ENCODE measurements around the gene LATS2. TPM values are rescaled to one million over a fixed set of nuclear protein-coding genes. Genes with fewer than 3 reads are reported as not detected.

Gene LATS2
- total RNA-seq, 4 donors from 2014 or later, result 13.2 to 27.6 (median 21.1) TPM

- intact Hi-C loops (cut with DNase I; ENCODE audit: low total_unique reads), result no loop called here
- DNase-seq (ENCODE audit: low spot score in 2 of 2), result no peak
- TF ChIP-seq POLR2A (IDR thresholded peaks at IDR 0.05) (no peak), CTCF (IDR thresholded peaks at IDR 0.05) (no peak)
- no peak overlapping the region for H3K4me3 ChIP-seq (ENCODE audit: low read depth, poor library complexity, severe bottlenecking)
These were observed 10.5 kb upstream of the LATS2 start for GRCh38 chr13:21071924-21072323.

GRCh38 chr13:21071015-21071414 is 9.6 kb upstream of the LATS2 start:
- no peak for DNase-seq (ENCODE audit: low spot score in 2 of 2)
- H3K4me3 ChIP-seq (ENCODE audit: low read depth, poor library complexity, severe bottlenecking), result no peak overlapping the region
- TF ChIP-seq CTCF (IDR thresholded peaks at IDR 0.05), result no peak
- no peak for TF ChIP-seq POLR2A (IDR thresholded peaks at IDR 0.05)
- intact Hi-C loops (cut with DNase I; ENCODE audit: low total_unique reads), result no loop called here
- WGBS, 2 donors, result 46 to 55% methylated on average over 4 of the region's 4 CpGs

DNA sequence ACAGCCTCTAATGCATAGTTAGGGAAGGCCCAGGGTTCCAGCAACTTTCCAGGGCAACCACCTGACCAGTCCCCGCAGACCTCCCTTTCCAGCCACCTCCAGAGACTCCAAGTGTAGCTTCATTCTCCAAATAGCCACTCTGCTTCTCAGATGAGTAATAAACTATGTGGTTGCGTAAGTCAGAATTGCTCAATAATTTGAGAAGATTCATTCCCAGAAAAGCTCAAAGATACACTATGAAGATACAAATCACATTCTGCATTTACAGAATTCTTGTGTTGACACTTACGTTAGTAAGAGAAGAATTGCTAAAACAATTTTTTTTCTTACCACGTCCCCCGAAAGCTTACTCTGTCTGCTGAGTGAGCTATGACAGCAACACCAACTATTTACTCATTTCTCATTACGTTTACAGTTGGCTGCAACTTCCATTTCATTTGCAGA is 8.2 kb upstream of the LATS2 start:
- intact Hi-C loops (cut with DNase I; ENCODE audit: low total_unique reads), result no loop called here
- TF ChIP-seq POLR2A (IDR thresholded peaks at IDR 0.05) (no peak), CTCF (IDR thresholded peaks at IDR 0.05) (no peak)
- no peak overlapping the region for H3K4me3 ChIP-seq (ENCODE audit: low read depth, poor library complexity, severe bottlenecking)
- 25 to 26% methylated on average over 6 of the region's 6 CpGs for WGBS, 2 donors
- DNase-seq (ENCODE audit: low spot score in 2 of 2), result no peak

- 90 to 92% methylated on average over 4 of the region's 4 CpGs for WGBS, 2 donors
- intact Hi-C loops (cut with DNase I; ENCODE audit: low total_unique reads), result no loop called here
- TF ChIP-seq POLR2A (IDR thresholded peaks at IDR 0.05) (no peak), CTCF (IDR thresholded peaks at IDR 0.05) (no peak)
- H3K4me3 ChIP-seq (ENCODE audit: low read depth, poor library complexity, severe bottlenecking), result no peak overlapping the region
- no peak for DNase-seq (ENCODE audit: low spot score in 2 of 2)
These were observed 6.5 kb upstream of the LATS2 start for GRCh38 chr13:21067848-21068247.

GRCh38 chr13:21066946-21067345 is 5.6 kb upstream of the LATS2 start:
- DNase-seq (ENCODE audit: low spot score in 2 of 2), result no peak
- WGBS, 2 donors, result 94 to 96% methylated on average over 4 of the region's 4 CpGs
- intact Hi-C loops (cut with DNase I; ENCODE audit: low total_unique reads), result no loop called here
- H3K4me3 ChIP-seq (ENCODE audit: low read depth, poor library complexity, severe bottlenecking), result no peak overlapping the region
- TF ChIP-seq POLR2A (IDR thresholded peaks at IDR 0.05), result no peak
- no peak for TF ChIP-seq CTCF (IDR thresholded peaks at IDR 0.05)

- no peak for TF ChIP-seq POLR2A (IDR thresholded peaks at IDR 0.05)
- TF ChIP-seq CTCF (IDR thresholded peaks at IDR 0.05), result no peak
- WGBS, 2 donors, result 87 to 96% methylated on average over 2 of the region's 2 CpGs
- intact Hi-C loops (cut with DNase I; ENCODE audit: low total_unique reads), result no loop called here
- no peak for DNase-seq (ENCODE audit: low spot score in 2 of 2)
- H3K4me3 ChIP-seq (ENCODE audit: low read depth, poor library complexity, severe bottlenecking), result no peak overlapping the region
These were observed 4.3 kb upstream of the LATS2 start for GRCh38 chr13:21065686-21066085.
